Measurements from ENCODE around the gene NAA10. TPM values are rescaled to one million over a fixed set of nuclear protein-coding genes. Genes with fewer than 3 reads are reported as not detected.
"Not testable (repeated sequence)": the region's sequence is repeated elsewhere in the genome, so short reads cannot be mapped to it uniquely, and the experiment has no call there.

The NAA10 gene
- polyA plus RNA-seq (ENCODE audit: insufficient read length in 12 of 12): 10 to 100 TPM in 11 of 12 donors, not detected in 1; 42.6 to 72.0 (median 57.7) TPM
- long read RNA-seq, donor 1, transcript NAA10-208 (8 exons, 1,772 nt): major isoform, 22 of 30 reads
- long read RNA-seq, donor 1, partial matches to known transcripts: 0 of 30 reads
- long read RNA-seq, donor 1, other reads (novel, unspliced or antisense): 0 of 30 reads
- long read RNA-seq, donor 2, transcript NAA10-208 (8 exons, 1,772 nt): major isoform, 37 of 41 reads
- long read RNA-seq, donor 2, partial matches to known transcripts: 0 of 41 reads
- long read RNA-seq, donor 2, other reads (novel, unspliced or antisense): 0 of 41 reads
- long read RNA-seq, donor 3, transcript NAA10-208 (8 exons, 1,772 nt): major isoform, 15 of 21 reads
- long read RNA-seq, donor 3, partial matches to known transcripts: 0 of 21 reads
- long read RNA-seq, donor 3, other reads (novel, unspliced or antisense): 0 of 21 reads
- long read RNA-seq, donor 4, transcript NAA10-208 (8 exons, 1,772 nt): major isoform, 8 of 14 reads
- long read RNA-seq, donor 4, partial matches to known transcripts: 0 of 14 reads
- long read RNA-seq, donor 4, other reads (novel, unspliced or antisense): 0 of 14 reads
- long read RNA-seq, donor 5, transcript NAA10-207 (7 exons, 908 nt): minor isoform, 5 of 47 reads
- long read RNA-seq, donor 5, transcript NAA10-208 (8 exons, 1,772 nt): major isoform, 35 of 47 reads
- long read RNA-seq, donor 5, partial matches to known transcripts: 0 of 47 reads
- long read RNA-seq, donor 5, other reads (novel, unspliced or antisense): 0 of 47 reads
- long read RNA-seq, donor 6, transcript NAA10-208 (8 exons, 1,772 nt): major isoform, 14 of 14 reads
- long read RNA-seq, donor 6, partial matches to known transcripts: 0 of 14 reads
- long read RNA-seq, donor 6, other reads (novel, unspliced or antisense): 0 of 14 reads
- long read RNA-seq, donor 7, transcript NAA10-208 (8 exons, 1,772 nt): major isoform, 11 of 15 reads
- long read RNA-seq, donor 7, partial matches to known transcripts: 0 of 15 reads
- long read RNA-seq, donor 7, other reads (novel, unspliced or antisense): 0 of 15 reads
- long read RNA-seq, donor 8, transcript NAA10-208 (8 exons, 1,772 nt): major isoform, 44 of 58 reads
- long read RNA-seq, donor 8, partial matches to known transcripts: 6 of 58 reads
- long read RNA-seq, donor 8, other reads (novel, unspliced or antisense): 0 of 58 reads
- long read RNA-seq, donor 9, transcript NAA10-208 (8 exons, 1,772 nt): major isoform, 20 of 26 reads
- long read RNA-seq, donor 9, partial matches to known transcripts: 0 of 26 reads
- long read RNA-seq, donor 9, other reads (novel, unspliced or antisense): 0 of 26 reads
- long read RNA-seq, donor 10, transcript NAA10-208 (8 exons, 1,772 nt): major isoform, 40 of 51 reads
- long read RNA-seq, donor 10, partial matches to known transcripts: 0 of 51 reads
- long read RNA-seq, donor 10, other reads (novel, unspliced or antisense): 0 of 51 reads
- long read RNA-seq, donor 11, transcript NAA10-208 (8 exons, 1,772 nt): major isoform, 22 of 34 reads
- long read RNA-seq, donor 11, partial matches to known transcripts: 6 of 34 reads
- long read RNA-seq, donor 11, other reads (novel, unspliced or antisense): 0 of 34 reads

- peak; percentile 60 for DNase-seq
Measured at GRCh38 chrX:153934762-153935325, at the start of gene NAA10. NAA10 (minus strand) TSS chrX:153935037; CDS start chrX:153934904, 133 bp downstream.

GRCh38 chrX:153983321-153983801 lies 48.5 kb upstream of the NAA10 start:
- no peak for DNase-seq

GRCh38 chrX:153981771-153982533 lies 47.1 kb upstream of the NAA10 start:
- no peak for DNase-seq

- DNase-seq: no peak
Measured at GRCh38 chrX:153981231-153981630, 46.4 kb upstream of the NAA10 start.

- DNase-seq: not testable (repeated sequence)
Measured at GRCh38 chrX:153980394-153980793, 45.6 kb upstream of the NAA10 start.

- no peak for DNase-seq
Measured at GRCh38 chrX:153974726-153975286, 40.0 kb upstream of the NAA10 start.

- no peak for DNase-seq
Measured at GRCh38 chrX:153974003-153974725, 39.3 kb upstream of the NAA10 start.

- DNase-seq: no peak
Measured at GRCh38 chrX:153973127-153974002, 38.5 kb upstream of the NAA10 start.

- DNase-seq: peak; percentile 90
Measured at GRCh38 chrX:153972368-153973126, 37.7 kb upstream of the NAA10 start, which contains the start of gene TMEM187. TMEM187 (plus strand) TSS chrX:153972754; CDS start chrX:153982063, 9,309 bp downstream.

- DNase-seq: peak; percentile 95
Measured at GRCh38 chrX:153971450-153972367, 36.9 kb upstream of the NAA10 start, which contains the start of gene HCFC1. HCFC1 (minus strand) TSS chrX:153971818; CDS start chrX:153970840, 978 bp downstream.

GRCh38 chrX:153971124-153971449 lies 36.2 kb upstream of the NAA10 start:
- peak; percentile 92 for DNase-seq

- peak; percentile 77 for DNase-seq
Measured at GRCh38 chrX:153970357-153971123, 35.7 kb upstream of the NAA10 start.

GRCh38 chrX:153969904-153970356 lies 35.1 kb upstream of the NAA10 start:
- DNase-seq: no peak

- DNase-seq: no peak
Measured at GRCh38 chrX:153969125-153969903, 34.5 kb upstream of the NAA10 start.

All from muscle of arm (tissue), 14 donors.